Liver (tissue), 3 donors: ENCODE data around the gene CACNA1I.

Experiments
- CTCF ChIP-seq: fragments of 150-350 bp; IDR thresholded peaks from 2 replicates; pipeline ENCODE4 v1.5.1; 2017; ENCODE audit warnings: improper control_type of control experiment, low read depth, low read length; ENCODE audit not compliant: missing input control
- FOXA1 ChIP-seq: IDR thresholded peaks from 2 replicates; pipeline ENCODE4 v1.6.1; 2016; ENCODE audit warnings: antibody characterized with exemption
- JUND ChIP-seq, 2 donors: IDR thresholded peaks; 2 replicates each; pipeline ENCODE4 v1.6.1; 2016; ENCODE audit warnings: antibody characterized with exemption in 2 of 2
- MAX ChIP-seq: IDR thresholded peaks from 2 replicates; pipeline ENCODE4 v1.6.1; 2016; ENCODE audit warnings: antibody characterized with exemption
- RAD21 ChIP-seq, 2 donors: IDR thresholded peaks; 2 replicates each; pipeline ENCODE4 v1.6.1; 2016; ENCODE audit warnings: antibody characterized with exemption in 2 of 2, mild to moderate bottlenecking in 2 of 2
- TAF1 ChIP-seq: conservative IDR thresholded peaks from 2 replicates; pipeline ENCODE4 v1.6.1; 2016; ENCODE audit warnings: antibody characterized with exemption, mild to moderate bottlenecking
- TF ChIP-seq, protein P1 (sequence below): IDR thresholded peaks from 2 replicates; pipeline ENCODE4 v1.6.1; 2016; ENCODE audit warnings: antibody characterized with exemption
- donor health status: healthy.
- donor health status: healthy.

GRCh38 chr22:39562839-39563489 is 7.6 kb upstream of the CACNA1I start:
- TF ChIP-seq CTCF = no peak
- no peak for TF ChIP-seq JUND (IDR thresholded peaks at IDR 0.05)
- TF ChIP-seq, protein P1, sequence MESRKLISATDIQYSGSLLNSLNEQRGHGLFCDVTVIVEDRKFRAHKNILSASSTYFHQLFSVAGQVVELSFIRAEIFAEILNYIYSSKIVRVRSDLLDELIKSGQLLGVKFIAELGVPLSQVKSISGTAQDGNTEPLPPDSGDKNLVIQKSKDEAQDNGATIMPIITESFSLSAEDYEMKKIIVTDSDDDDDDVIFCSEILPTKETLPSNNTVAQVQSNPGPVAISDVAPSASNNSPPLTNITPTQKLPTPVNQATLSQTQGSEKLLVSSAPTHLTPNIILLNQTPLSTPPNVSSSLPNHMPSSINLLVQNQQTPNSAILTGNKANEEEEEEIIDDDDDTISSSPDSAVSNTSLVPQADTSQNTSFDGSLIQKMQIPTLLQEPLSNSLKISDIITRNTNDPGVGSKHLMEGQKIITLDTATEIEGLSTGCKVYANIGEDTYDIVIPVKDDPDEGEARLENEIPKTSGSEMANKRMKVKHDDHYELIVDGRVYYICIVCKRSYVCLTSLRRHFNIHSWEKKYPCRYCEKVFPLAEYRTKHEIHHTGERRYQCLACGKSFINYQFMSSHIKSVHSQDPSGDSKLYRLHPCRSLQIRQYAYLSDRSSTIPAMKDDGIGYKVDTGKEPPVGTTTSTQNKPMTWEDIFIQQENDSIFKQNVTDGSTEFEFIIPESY = no peak
- no peak for TF ChIP-seq RAD21 (IDR thresholded peaks at IDR 0.05)
- no peak for TF ChIP-seq FOXA1
- no peak for TF ChIP-seq MAX
- TF ChIP-seq TAF1 = no peak
